Measurements from ENCODE around the gene PRELP. TPM values are rescaled to one million over a fixed set of nuclear protein-coding genes. Genes with fewer than 3 reads are reported as not detected.

Gene PRELP
- total and polyA plus RNA-seq, 2 of the 8 experiments (the other 6 are each of a cell fraction or from before 2014, with no cell fraction given), result 0.13 to 0.23 TPM

GRCh38 chr1:203456577-203456976 lies 19.0 kb upstream of the PRELP start (continued):
- TF ChIP-seq SIN3A (conservative IDR thresholded peaks at IDR 0.05 in 1 of 2, IDR thresholded peaks at IDR 0.05 in 1 of 2; ENCODE audit: low read depth in 1 of 2, low read length in 2 of 2) (no peak), TAF7 (optimal IDR thresholded peaks at IDR 0.05; ENCODE audit: borderline replicate concordance, low read depth, low read length) (no peak), NANOG (IDR thresholded peaks at IDR 0.05; ENCODE audit: insufficient read depth, low read depth, low read length, poor library complexity, severe bottlenecking) (no peak), SP4 (IDR thresholded peaks at IDR 0.05; ENCODE audit: low read length) (no peak), JUN (IDR thresholded peaks at IDR 0.05; ENCODE audit: low read depth, low read length) (no peak), RBBP5 (IDR thresholded peaks at IDR 0.05; ENCODE audit: borderline replicate concordance, low read depth, low read length) (no peak), MAFK (IDR thresholded peaks at IDR 0.05; ENCODE audit: low read depth, low read length) (no peak), TEAD4 (IDR thresholded peaks at IDR 0.05; ENCODE audit: low read depth, low read length) (no peak)
